Prostate gland (tissue), 2 donors: ENCODE data around the gene GAB3.
"Not testable (repeated sequence)": the region's sequence is repeated elsewhere in the genome, so short reads cannot be mapped to it uniquely, and the experiment has no call there.

Experiments used
- CTCF ChIP-seq, 4 experiments: fragments of 200-600 bp in 2 of 4; fragments of 450-650 bp in 2 of 4; sonication (generic) in 2 of 4; IDR thresholded peaks; 1 replicate in 3 of 4; 2 replicates in 1 of 4; pipeline ENCODE4 v1.5.1; 2016 to 2019; ENCODE audit warnings: antibody characterized with exemption in 4 of 4, mild to moderate bottlenecking in 2 of 4, moderate library complexity in 2 of 4
- POLR2A ChIP-seq: fragments of 450-650 bp; IDR thresholded peaks from one replicate; pipeline ENCODE4 v1.6.1; 2016; ENCODE audit warnings: antibody characterized with exemption, mild to moderate bottlenecking
- POLR2AphosphoS5 ChIP-seq: sonication (generic); formaldehyde crosslinking; IDR thresholded peaks from one replicate; pipeline ENCODE4 v1.6.1; 2017; ENCODE audit warnings: antibody characterized with exemption

GRCh38 chrX:154641740-154642139, 109.1 kb downstream of the GAB3 start:
- not testable (repeated sequence) for TF ChIP-seq CTCF (IDR thresholded peaks at IDR 0.05); POLR2A; POLR2AphosphoS5
